GM19468 (cell line): ENCODE data around the gene BDKRB2.

Experiments
- ATAC-seq: cut with Tn5 transposase; IDR thresholded peaks from one replicate; pipeline ENCODE4 v1.9.1; 2021; ENCODE audit warnings: mild to moderate bottlenecking, moderate library complexity, moderate number of reproducible peaks; ENCODE audit not compliant: unreplicated experiment; ENCODE audit errors: extremely low read depth

Gene BDKRB2

GRCh38 chr14:96245710-96246538, 41.3 kb downstream of the BDKRB2 start:
- ATAC-seq = no peak

GRCh38 chr14:96246539-96246847, 41.9 kb downstream of the BDKRB2 start:
- ATAC-seq = no peak

GRCh38 chr14:96247031-96247430, 42.4 kb downstream of the BDKRB2 start:
- no peak for ATAC-seq

GRCh38 chr14:96249029-96249428, 44.4 kb downstream of the BDKRB2 start:
- ATAC-seq = no peak

DNA sequence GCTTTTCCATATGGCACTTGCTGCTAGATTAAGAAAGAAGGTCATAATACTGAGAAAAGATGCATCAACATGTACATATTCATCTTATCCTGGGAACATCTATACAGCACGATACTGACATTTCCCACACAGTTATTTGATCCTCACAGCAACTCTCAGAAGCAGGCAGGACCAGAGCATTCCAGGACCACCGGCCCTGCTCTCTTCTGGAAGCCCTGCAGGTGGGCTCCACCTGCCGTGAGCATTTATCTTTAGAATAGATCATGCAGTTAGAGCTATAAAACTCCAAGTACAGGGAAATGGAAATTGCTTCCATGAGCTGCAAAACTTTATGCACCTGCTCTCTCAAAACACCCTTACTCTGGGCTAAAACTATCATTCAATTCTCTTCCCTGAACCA, 45.8 kb downstream of the BDKRB2 start:
- no peak for ATAC-seq

GRCh38 chr14:96251656-96252155, 47.1 kb downstream of the BDKRB2 start:
- ATAC-seq = no peak

DNA sequence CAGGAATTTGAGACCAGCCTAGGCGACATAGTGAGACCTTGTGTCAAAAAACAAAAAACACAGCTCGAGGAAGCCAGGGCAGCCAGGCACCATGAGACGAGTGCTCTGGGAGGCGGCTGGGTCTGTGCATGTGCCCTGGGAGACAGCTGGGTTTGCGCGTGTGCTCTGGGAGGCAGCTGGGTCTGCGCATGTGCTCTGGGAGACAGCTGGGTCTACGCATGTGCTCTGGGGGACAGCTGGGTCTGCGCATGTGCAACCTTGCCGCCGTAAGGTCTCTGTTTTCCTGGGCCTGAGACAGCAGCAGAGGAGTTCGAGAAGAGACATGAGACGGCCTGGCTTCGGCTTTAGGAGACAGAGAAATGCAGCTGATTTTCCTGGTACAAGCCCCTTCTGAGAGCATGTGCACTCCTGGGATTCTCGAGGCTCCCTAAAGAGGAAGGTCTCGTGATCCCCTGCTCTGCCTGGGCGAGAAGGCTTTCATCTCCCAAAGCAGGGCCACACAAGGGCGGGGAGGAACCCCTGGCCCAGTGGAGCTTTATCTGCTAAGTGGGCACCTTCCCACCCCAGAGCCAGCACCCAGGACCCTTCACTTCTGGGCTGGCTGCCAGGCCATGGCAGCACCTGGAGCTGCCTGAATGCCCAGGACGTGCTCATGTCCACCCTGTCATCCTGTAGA, 47.8 kb downstream of the BDKRB2 start:
- no peak for ATAC-seq

DNA sequence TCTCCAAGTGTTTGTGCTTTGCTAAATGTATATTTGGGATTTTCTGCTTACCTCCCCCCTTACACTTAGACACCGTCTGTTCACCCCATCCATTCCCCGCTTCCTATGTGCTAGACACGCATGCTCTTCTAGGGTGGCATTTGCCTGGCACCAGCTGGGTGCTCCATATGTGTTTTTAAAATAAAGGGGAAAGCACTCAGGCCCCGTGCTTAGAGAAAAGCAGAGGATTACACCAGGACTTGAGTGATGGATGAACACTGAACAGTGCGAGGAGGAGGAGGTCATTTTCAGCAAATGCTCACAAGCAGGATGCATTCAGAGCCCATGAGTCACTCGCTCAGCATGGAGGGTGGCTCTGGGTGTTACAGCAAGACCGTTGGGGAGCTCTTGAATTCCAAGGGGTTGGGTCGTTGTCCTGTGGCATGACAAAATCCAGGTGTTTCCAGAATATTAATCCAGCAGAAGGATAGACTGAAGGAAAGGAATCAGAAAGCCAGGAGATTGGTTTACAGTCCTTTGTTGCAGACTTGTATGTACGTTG, 48.4 kb downstream of the BDKRB2 start:
- no peak for ATAC-seq

- no peak for ATAC-seq
Observed at GRCh38 chr14:96254687-96255086, 50.0 kb downstream of the BDKRB2 start.

- ATAC-seq = no peak
Observed at GRCh38 chr14:96255501-96256366, 51.1 kb downstream of the BDKRB2 start, which contains the start of gene BDKRB1. Gene BDKRB1, plus strand, starts transcription at chr14:96256210. Its CDS starts 7,473 bp downstream, at chr14:96263683.

DNA sequence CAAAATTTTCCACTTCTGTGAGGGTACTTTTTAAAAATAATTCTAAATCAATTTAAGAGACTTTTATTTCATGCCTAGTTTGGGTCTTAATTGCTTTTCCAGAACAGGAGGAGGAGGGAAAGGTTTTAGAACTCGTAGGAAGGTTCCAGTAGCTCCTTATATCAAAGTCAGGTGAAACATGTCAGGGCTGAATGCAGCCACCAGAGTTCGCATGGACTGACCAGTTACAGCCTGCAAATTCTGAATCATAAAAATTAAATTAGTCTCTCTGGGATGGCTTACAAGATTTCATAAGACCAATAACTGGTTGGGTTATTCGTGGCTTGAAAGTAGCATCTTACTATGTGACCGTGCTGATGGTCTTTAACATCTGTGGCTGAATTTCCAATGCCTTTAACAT, 51.8 kb downstream of the BDKRB2 start:
- ATAC-seq = no peak

GRCh38 chr14:96257056-96257455, 52.4 kb downstream of the BDKRB2 start:
- no peak for ATAC-seq

- no peak for ATAC-seq
Observed at GRCh38 chr14:96257900-96258299, 53.3 kb downstream of the BDKRB2 start.

GRCh38 chr14:96260341-96260821, 55.7 kb downstream of the BDKRB2 start:
- ATAC-seq = no peak

DNA sequence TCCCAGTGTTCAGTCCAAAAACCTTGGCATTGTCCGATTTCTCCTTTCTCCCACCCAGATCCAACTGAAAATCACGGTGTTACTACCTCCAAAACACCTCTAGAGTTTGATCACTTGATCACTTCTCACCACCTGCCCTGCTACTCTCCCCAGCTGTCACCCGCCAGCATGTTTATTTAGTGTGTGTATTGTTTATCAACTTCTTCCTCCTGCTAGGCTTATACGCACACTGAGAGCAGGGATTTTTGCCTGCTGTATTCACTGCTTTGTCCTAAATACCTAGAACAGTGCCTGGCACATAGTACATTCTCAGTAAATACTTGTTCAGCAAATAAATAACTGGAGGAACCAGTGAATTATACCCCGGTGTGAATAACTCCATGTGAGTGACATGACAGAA, 56.4 kb downstream of the BDKRB2 start:
- ATAC-seq = no peak

GRCh38 chr14:96261772-96262655, 57.4 kb downstream of the BDKRB2 start:
- no peak for ATAC-seq

DNA sequence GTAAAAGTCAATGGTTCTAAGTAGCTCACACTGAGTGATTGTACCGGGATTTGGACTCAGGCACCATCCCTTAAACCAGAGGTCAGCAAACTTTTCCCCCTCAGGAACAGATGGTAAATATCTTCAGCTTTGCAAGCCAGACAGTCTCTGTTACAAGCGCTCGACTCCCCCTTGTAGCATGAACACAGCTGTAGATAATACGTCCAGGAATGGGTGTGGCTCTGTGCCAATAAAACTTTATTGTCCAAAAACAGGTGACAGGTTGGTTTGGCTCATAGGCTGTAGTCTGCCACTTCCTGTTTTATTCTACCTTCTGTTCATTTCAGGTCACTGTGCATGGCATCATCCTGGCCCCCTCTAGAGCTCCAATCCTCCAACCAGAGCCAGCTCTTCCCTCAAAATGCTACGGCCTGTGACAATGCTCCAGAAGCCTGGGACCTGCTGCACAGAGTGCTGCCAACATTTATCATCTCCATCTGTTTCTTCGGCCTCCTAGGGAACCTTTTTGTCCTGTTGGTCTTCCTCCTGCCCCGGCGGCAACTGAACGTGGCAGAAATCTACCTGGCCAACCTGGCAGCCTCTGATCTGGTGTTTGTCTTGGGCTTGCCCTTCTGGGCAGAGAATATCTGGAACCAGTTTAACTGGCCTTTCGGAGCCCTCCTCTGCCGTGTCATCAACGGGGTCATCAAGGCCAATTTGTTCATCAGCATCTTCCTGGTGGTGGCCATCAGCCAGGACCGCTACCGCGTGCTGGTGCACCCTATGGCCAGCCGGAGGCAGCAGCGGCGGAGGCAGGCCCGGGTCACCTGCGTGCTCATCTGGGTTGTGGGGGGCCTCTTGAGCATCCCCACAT, 58.9 kb downstream of the BDKRB2 start:
- no peak for ATAC-seq

DNA sequence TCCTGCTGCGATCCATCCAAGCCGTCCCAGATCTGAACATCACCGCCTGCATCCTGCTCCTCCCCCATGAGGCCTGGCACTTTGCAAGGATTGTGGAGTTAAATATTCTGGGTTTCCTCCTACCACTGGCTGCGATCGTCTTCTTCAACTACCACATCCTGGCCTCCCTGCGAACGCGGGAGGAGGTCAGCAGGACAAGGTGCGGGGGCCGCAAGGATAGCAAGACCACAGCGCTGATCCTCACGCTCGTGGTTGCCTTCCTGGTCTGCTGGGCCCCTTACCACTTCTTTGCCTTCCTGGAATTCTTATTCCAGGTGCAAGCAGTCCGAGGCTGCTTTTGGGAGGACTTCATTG, 59.5 kb downstream of the BDKRB2 start:
- ATAC-seq = no peak
